ENCODE results near the gene SLC26A2.

The SLC26A2 gene

DNA sequence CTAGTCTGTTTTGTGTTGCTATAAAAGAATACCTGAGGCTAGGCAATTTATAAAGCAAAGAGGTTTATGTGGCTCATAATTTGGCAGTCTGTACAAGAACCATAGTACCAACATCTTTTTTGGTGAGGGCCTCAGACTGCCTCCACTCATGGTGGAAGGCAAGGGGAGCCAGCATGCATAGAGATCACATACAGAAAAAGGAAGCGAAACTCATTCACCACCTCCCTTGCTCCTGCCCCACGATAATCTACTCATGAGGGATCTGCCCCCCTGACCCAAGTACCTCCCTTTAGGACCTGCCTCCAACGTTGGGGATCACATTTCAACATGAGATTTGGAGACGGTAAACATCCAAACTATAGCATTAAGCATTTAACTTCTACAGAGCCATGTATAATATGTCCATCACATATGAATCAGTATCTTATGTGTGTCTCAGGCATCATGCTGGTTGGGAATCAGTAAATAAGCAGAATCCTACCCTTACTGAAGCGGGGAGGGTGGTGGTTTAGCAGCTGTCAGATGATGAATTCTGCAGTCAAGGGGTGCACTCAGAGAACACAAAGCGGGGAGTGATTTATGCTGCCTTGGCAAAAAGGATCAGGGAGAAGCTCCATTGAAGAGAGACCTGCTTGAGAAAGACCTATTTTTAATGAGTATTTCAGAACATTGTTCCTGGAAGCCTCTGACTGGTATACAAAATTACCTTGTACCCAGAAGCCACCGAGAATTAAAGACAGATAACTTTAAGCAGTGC is 74.8 kb downstream of the SLC26A2 start:
- H3K27ac ChIP-seq (ENCODE audit: extremely low read depth, low read depth, low read length) = no peak overlapping the region
- ChIA-PET POLR2A (interaction anchor here (1.9 kb wide), 1 partner anchor 35 kb away, joined by 6 read pairs; the partner anchor contains the start of genes HMGXB3 and TIGD6), CTCF (interaction anchor here (0.6 to 1.1 kb wide), 3 partner anchors 8 to 30 kb away, joined by 3 to 4 read pairs (median 3); no protein-coding TSS in a partner anchor)
- TF ChIP-seq KLF8 (tag by site-specific recombination; IDR thresholded peaks at IDR 0.05) (no peak), ZBTB17 (tag by site-specific recombination; IDR thresholded peaks at IDR 0.05) (0 out of 2 replicates have a peak, but pooled peaks have one; percentile 18), ZSCAN23 (tag by site-specific recombination; IDR thresholded peaks at IDR 0.05) (no peak)
- no peaks in the 10 kb centered on the region for H3K4me1 ChIP-seq (ENCODE audit: control insufficient read depth, insufficient read depth, low read length)
- no peaks in the 10 kb centered on the region for H3K9me3 ChIP-seq (ENCODE audit: control insufficient read depth, insufficient read depth, low read depth, low read length)
- H3K36me3 ChIP-seq (ENCODE audit: control insufficient read depth in 2 of 2, insufficient read depth in 1 of 2, low read length in 2 of 2) = peaks cover 68 to 97% of the 10 kb centered on the region in 2 experiments
- H3K4me3 ChIP-seq (ENCODE audit: low read depth, low read length) = no peak overlapping the region

DNA sequence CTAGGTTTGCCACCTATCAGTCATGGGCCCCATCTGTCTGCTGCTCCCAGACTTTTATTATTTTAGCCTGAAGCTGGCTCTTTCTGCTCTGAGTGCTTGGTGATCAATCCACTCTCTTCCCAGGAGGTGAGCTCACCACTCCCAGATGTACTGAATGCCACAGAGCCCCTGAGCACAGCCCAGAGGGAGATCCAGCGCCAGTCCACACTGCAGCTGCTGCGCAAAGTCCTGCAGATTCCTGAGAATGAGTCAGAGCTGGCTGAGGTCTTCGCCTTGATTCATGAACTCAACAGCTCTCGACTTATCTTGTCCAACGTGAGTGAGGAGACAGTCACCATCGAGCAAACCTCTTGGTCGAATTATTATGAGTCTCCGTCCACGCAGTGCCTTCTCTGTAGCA is 76.0 kb downstream of the SLC26A2 start:
- ChIA-PET POLR2A (interaction anchor here (0.8 kb wide), 1 partner anchor 76 kb away, joined by 3 read pairs; the partner anchor contains the start of gene SLC26A2), CTCF (interaction anchor here (0.7 to 1.0 kb wide), 2 partner anchors 32 to 1013 kb away, joined by 3 to 4 read pairs; no protein-coding TSS in a partner anchor)
- no peak overlapping the region for H3K27ac ChIP-seq (ENCODE audit: extremely low read depth, low read depth, low read length)
- H3K4me3 ChIP-seq (ENCODE audit: low read depth, low read length) = no peak overlapping the region
- TF ChIP-seq ZIC2 (tag by site-specific recombination; IDR thresholded peaks at IDR 0.05) (no peak), ZNF776 (tag by site-specific recombination; IDR thresholded peaks at IDR 0.05; ENCODE audit: borderline replicate concordance) (no peak), REPIN1 (tag by site-specific recombination; IDR thresholded peaks at IDR 0.05; ENCODE audit: low read depth) (no peak), GLI4 (tag by site-specific recombination; IDR thresholded peaks at IDR 0.05) (no peak), GLI2 (tag by site-specific recombination; IDR thresholded peaks at IDR 0.05; ENCODE audit: borderline replicate concordance, low read depth) (no peak), ZNF510 (tag by site-specific recombination; IDR thresholded peaks at IDR 0.05; ENCODE audit: insufficient replicate concordance) (no peak)
- no peaks in the 10 kb centered on the region for H3K9me3 ChIP-seq (ENCODE audit: control insufficient read depth, insufficient read depth, low read depth, low read length)
- H3K36me3 ChIP-seq (ENCODE audit: control insufficient read depth in 2 of 2, insufficient read depth in 1 of 2, low read length in 2 of 2) = peaks cover 73 to 97% of the 10 kb centered on the region in 2 experiments
- H3K4me1 ChIP-seq (ENCODE audit: control insufficient read depth, insufficient read depth, low read length) = no peaks in the 10 kb centered on the region

Data from HEK293 (cell line).